ENCODE data around the gene NUDT8.
A peak's percentile ranks its signal among the peaks of the same experiment; 100 is the strongest.
"Not testable (repeated sequence)": the region's sequence is repeated elsewhere in the genome, so short reads cannot be mapped to it uniquely, and the experiment has no call there.

NUDT8 gene

DNA sequence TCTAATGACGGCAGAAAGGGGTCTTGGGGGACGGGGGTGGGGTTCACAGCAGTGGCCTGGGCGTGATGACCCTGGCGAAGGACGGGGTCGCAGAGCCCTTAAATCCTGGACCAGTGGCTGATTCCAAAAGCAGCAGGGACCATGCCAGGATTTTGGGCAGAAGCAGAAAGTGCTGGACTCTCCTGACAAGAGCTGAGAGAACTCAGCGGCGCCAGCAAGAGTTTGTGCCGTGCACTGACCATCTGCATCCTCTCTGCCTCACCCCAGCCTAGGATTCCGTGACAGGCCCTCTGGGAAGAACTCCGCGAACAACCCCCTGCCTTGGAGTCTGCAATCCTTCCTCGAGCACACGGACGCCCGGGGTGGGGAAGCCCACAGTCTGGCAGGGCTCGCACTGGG is 23.6 kb downstream of the NUDT8 start:
- TF ChIP-seq, protein P1, sequence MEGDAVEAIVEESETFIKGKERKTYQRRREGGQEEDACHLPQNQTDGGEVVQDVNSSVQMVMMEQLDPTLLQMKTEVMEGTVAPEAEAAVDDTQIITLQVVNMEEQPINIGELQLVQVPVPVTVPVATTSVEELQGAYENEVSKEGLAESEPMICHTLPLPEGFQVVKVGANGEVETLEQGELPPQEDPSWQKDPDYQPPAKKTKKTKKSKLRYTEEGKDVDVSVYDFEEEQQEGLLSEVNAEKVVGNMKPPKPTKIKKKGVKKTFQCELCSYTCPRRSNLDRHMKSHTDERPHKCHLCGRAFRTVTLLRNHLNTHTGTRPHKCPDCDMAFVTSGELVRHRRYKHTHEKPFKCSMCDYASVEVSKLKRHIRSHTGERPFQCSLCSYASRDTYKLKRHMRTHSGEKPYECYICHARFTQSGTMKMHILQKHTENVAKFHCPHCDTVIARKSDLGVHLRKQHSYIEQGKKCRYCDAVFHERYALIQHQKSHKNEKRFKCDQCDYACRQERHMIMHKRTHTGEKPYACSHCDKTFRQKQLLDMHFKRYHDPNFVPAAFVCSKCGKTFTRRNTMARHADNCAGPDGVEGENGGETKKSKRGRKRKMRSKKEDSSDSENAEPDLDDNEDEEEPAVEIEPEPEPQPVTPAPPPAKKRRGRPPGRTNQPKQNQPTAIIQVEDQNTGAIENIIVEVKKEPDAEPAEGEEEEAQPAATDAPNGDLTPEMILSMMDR (IDR thresholded peaks at IDR 0.05; ENCODE audit: insufficient read depth, low read length, poor library complexity, severe bottlenecking), result no peak
- Histone ChIP-seq H3K27me3 (replicated peaks; ENCODE audit: control insufficient read depth, insufficient read depth, low read length) (no peaks in the 10 kb centered on the region), H3K4me3 (replicated peaks; ENCODE audit: low read depth, low read length) (peak overlapping the region; percentile 93), H3K36me3 (ENCODE audit: control insufficient read depth, insufficient read depth, low read length) (peaks cover 16% of the 10 kb centered on the region)
- no peak for DNase-seq (ENCODE audit: extremely low read depth, insufficient read length)

DNA sequence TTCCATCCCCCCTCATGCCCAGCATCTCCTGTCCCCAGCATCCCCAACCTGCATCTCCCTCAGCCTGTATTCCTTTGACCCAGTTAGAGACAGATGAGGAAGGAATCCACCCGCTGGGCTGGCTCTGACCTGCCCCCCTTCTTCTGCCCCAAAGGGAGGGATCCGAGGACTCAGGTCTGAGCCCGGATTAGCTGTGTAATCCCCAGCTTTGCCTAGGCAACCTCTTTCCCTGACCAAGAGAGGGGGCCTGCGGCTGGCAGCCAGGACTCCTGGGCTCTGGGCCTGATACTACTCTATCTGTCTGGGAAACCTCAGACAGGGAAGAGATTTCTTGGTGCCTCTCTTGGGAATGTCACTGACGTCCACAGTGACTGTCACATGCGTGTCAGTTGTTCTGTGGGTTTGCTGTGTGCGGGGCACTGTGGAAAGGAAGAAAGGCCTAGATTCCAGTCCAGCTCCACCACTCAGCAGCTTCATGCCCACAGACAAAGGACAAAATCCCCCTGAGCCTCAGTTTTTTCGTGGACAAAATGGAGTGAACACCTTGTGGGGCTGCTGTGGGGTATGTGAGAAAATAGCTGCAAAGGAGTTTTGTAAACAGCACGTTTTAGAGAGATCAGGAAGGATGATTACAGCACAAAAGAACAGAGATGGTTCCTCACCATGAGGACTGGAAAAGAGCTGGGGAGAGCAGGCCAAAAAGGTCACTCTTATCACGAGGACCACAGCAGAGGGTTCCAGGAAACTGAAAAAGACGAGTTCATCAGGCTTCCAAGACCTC is 24.3 kb downstream of the NUDT8 start:
- TF ChIP-seq, protein P1 (IDR thresholded peaks at IDR 0.05; ENCODE audit: insufficient read depth, low read length, poor library complexity, severe bottlenecking), result no peak
- DNase-seq (ENCODE audit: extremely low read depth, insufficient read length), result no peak
- no peak overlapping the region for H3K4me3 ChIP-seq (replicated peaks; ENCODE audit: low read depth, low read length)

DNA sequence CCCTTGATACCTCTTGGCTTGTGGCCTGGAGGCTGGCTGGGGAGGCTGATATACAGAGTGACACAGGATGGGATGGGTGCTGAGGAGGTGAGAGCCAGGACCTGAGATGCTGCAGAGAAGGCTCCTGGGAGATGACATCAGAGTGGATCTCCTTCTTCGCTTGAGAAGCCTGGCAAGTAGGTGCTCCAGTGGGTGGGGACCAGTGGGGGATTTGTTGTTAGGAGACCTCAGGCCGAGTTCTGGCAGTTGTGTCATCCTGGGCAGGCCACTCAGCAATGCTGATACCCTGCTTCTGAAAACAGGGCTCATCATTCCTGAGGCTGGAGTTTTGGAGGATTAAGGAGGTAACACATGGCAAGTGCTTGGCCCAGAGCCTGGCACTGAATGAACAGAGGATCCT is 24.9 kb downstream of the NUDT8 start:
- no peak overlapping the region for H3K4me3 ChIP-seq (replicated peaks; ENCODE audit: low read depth, low read length)
- peaks cover 7% of the 10 kb centered on the region for H3K36me3 ChIP-seq (ENCODE audit: control insufficient read depth, insufficient read depth, low read length)
- no peak for DNase-seq (ENCODE audit: extremely low read depth, insufficient read length)
- TF ChIP-seq, protein P1 (IDR thresholded peaks at IDR 0.05; ENCODE audit: insufficient read depth, low read length, poor library complexity, severe bottlenecking), result no peak
- H3K27me3 ChIP-seq (replicated peaks; ENCODE audit: control insufficient read depth, insufficient read depth, low read length), result no peaks in the 10 kb centered on the region

More for the DNA sequence above, 24.3 kb downstream of the NUDT8 start:
- no peaks in the 10 kb centered on the region for H3K27me3 ChIP-seq (replicated peaks; ENCODE audit: control insufficient read depth, insufficient read depth, low read length)
- H3K36me3 ChIP-seq (ENCODE audit: control insufficient read depth, insufficient read depth, low read length), result peaks cover 10% of the 10 kb centered on the region

DNA sequence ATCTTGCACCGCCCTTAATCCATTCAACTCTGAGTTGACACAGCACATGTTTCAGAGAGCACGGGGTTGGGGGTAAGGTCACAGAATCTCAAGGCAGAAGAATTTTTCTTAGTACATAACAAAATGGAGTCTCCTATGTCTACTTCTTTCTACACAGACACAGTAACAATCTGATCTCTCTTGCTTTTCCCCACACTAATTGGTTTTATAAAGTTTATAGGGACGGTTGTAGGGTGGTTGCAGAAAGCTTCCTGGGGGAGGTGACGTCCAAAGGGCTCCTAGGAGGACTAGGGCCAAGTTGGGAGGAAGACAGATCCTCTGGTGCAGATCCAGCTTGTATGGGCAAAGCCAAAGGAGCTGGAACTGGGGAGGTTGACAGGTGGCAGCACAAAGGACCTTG is 25.6 kb downstream of the NUDT8 start:
- H3K4me3 ChIP-seq (replicated peaks; ENCODE audit: low read depth, low read length); DNase-seq (ENCODE audit: extremely low read depth, insufficient read length); H3K36me3 ChIP-seq (ENCODE audit: control insufficient read depth, insufficient read depth, low read length); H3K27me3 ChIP-seq (replicated peaks; ENCODE audit: control insufficient read depth, insufficient read depth, low read length): not testable (repeated sequence)

DNA sequence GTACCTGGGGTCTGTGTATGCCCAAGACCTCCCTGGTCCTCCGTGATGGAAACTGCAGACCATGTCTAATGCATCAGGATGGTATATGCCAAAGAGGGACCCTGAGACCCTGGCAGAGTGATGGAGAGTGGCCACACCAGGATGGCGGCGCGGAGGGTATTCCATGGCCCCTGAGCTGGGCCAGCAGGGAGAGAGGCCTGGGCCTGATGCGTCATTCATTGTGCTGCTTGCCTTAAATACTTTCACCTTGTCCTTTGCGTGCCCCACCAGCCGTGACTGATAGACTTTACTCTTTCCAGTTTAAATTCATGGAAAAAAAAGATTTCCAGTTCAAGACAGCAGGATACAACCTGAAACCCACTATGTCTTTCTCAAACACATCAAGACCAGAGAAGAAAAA is 28.6 kb downstream of the NUDT8 start:
- Histone ChIP-seq H3K36me3 (ENCODE audit: control insufficient read depth, insufficient read depth, low read length) (no peaks in the 10 kb centered on the region), H3K4me3 (replicated peaks; ENCODE audit: low read depth, low read length) (no peak overlapping the region), H3K27me3 (replicated peaks; ENCODE audit: control insufficient read depth, insufficient read depth, low read length) (no peaks in the 10 kb centered on the region)
- no peak for DNase-seq (ENCODE audit: extremely low read depth, insufficient read length)
- TF ChIP-seq, protein P1 (IDR thresholded peaks at IDR 0.05; ENCODE audit: insufficient read depth, low read length, poor library complexity, severe bottlenecking), result no peak

DNA sequence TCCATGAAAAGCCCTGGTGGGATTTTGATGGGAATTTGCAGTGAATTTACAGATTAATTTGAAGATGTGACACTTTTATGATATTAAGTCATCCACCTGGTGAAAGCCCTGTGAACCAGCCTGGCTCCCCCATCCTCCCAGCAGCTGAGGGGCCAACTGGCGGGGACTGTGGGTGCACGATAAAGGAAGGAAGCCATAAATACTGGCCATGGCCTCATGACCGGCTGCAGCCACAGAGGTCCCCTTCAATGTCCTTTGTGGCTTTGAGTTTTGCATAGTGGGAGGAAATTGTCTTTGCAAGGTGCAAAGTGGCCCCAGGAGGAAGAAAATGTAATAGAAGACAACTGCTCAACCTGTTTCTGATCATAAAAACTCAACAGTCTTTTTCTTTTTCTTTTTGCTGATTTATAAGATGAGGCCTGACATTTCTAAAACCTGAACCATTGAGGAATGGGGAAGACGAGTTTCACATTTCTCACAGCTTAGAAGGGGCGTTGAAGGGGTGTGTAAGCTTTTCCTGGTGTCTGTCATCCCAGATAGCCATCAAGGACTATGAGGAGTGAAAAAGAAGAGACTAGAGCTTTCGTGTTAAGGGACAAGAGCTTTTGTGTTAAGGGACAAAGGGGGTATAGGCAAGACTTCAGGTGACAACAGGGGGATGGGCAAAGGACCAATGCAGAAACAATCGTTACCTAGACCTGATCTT is 29.3 kb downstream of the NUDT8 start:
- no peaks in the 10 kb centered on the region for H3K36me3 ChIP-seq (ENCODE audit: control insufficient read depth, insufficient read depth, low read length)
- no peak for DNase-seq (ENCODE audit: extremely low read depth, insufficient read length)
- peak overlapping the region; percentile 28 for H3K4me3 ChIP-seq (replicated peaks; ENCODE audit: low read depth, low read length)
- no peaks in the 10 kb centered on the region for H3K27me3 ChIP-seq (replicated peaks; ENCODE audit: control insufficient read depth, insufficient read depth, low read length)
- TF ChIP-seq, protein P1 (IDR thresholded peaks at IDR 0.05; ENCODE audit: insufficient read depth, low read length, poor library complexity, severe bottlenecking), result no peak
